HUES6 (cell line): Measurements from ENCODE around the gene BICRA.

Source experiments
- H3K27ac ChIP-seq: 2 replicates; pipeline ENCODE4 v1.7.0; 2013; ENCODE audit warnings: low read depth, mild to moderate bottlenecking, low read length, inconsistent platforms
- H3K27me3 ChIP-seq: 2 replicates; pipeline ENCODE4 v1.6.1; 2013; ENCODE audit warnings: low read length; ENCODE audit not compliant: control insufficient read depth, insufficient read depth
- H3K36me3 ChIP-seq: 2 replicates; pipeline ENCODE4 v1.6.1; 2013; ENCODE audit warnings: low read length; ENCODE audit not compliant: control insufficient read depth, insufficient read depth
- H3K4me1 ChIP-seq: 2 replicates; pipeline ENCODE4 v1.6.1; 2013; ENCODE audit warnings: low read length; ENCODE audit not compliant: control insufficient read depth, insufficient read depth
- H3K4me3 ChIP-seq: 2 replicates; pipeline ENCODE4 v1.5.1; 2013; ENCODE audit warnings: low read depth, low read length
- H3K9ac ChIP-seq: one replicate; pipeline ENCODE4 v1.6.1; 2013; ENCODE audit warnings: mild to moderate bottlenecking, low read length
- H3K9me3 ChIP-seq: 2 replicates; pipeline ENCODE4 v1.6.1; 2013; ENCODE audit warnings: low read depth, low read length; ENCODE audit not compliant: control insufficient read depth, insufficient read depth

BICRA gene

DNA sequence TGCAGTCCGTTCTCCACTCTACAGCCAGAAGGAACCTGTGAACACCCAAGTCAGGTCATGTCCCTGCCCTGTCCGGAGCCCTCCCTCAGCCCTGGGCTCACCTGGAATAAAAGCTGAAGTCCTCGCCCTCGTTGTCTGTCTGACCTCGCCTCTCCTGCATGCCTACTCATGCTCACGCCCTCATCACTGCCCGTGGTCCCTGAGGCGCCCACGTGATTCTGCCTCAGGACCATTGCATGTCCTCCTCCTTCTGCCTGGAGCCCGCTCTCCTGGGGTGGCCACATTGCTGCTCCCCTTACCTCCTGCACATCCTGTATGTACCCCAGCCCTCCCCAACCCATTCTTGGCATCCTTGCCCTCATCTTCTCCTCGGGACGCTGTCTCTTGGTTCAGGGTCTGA, 42.2 kb downstream of the BICRA start:
- Histone ChIP-seq H3K9ac (no peak overlapping the region), H3K27me3 (no peaks in the 10 kb centered on the region), H3K4me3 (no peak overlapping the region), H3K36me3 (peaks cover 23% of the 10 kb centered on the region), H3K27ac (no peak overlapping the region), H3K4me1 (peaks cover 14% of the 10 kb centered on the region; the same call in 1 of the 2 replicates), H3K9me3 (peaks cover 4% of the 10 kb centered on the region; the same call in 1 of the 2 replicates)

- Histone ChIP-seq H3K9ac (no peak overlapping the region), H3K27me3 (no peaks in the 10 kb centered on the region), H3K9me3 (peaks cover 4% of the 10 kb centered on the region; the same call in 1 of the 2 replicates), H3K4me1 (peaks cover 14% of the 10 kb centered on the region; the same call in 1 of the 2 replicates), H3K27ac (no peak overlapping the region), H3K36me3 (peaks cover 19% of the 10 kb centered on the region), H3K4me3 (no peak overlapping the region)
Measured at GRCh38 chr19:47651691-47652090, 42.8 kb downstream of the BICRA start.

DNA sequence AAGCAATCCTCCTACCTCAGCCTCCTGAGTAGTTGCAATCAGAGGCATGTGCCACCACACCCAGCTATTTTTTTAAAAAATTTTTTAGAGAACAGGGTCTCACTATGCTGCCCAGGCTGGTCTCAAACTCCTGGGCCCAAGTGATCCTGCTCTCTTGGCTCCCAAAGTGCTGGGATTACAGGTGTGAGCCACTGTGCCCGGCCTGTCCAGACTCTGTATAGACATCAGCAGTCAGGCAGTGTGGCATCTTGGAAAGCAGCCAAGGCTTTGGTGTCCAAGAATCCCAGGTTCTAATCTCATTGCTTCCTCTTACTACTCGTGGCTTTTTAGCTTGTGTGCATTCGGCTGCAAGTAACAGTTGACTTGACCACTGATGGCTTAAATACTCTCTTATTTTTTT, 43.4 kb downstream of the BICRA start:
- no peak overlapping the region for H3K27ac ChIP-seq

GRCh38 chr19:47653856-47654255, 44.9 kb downstream of the BICRA start:
- no peaks in the 10 kb centered on the region for H3K27me3 ChIP-seq
- no peak overlapping the region for H3K4me3 ChIP-seq
- no peak overlapping the region for H3K27ac ChIP-seq
- H3K9ac ChIP-seq = no peak overlapping the region
- peaks cover 4% of the 10 kb centered on the region; the same call in 1 of the 2 replicates for H3K9me3 ChIP-seq
- H3K36me3 ChIP-seq = peaks cover 14% of the 10 kb centered on the region
- no peaks in the 10 kb centered on the region; the same call in 1 of the 2 replicates for H3K4me1 ChIP-seq

More for the DNA sequence above, 43.4 kb downstream of the BICRA start:
- H3K36me3 ChIP-seq = peaks cover 14% of the 10 kb centered on the region
- no peak overlapping the region for H3K4me3 ChIP-seq
- H3K27me3 ChIP-seq = no peaks in the 10 kb centered on the region
- H3K9ac ChIP-seq = no peak overlapping the region
- H3K9me3 ChIP-seq = peaks cover 4% of the 10 kb centered on the region; the same call in 1 of the 2 replicates
- H3K4me1 ChIP-seq = peaks cover 10% of the 10 kb centered on the region; the same call in 1 of the 2 replicates

DNA sequence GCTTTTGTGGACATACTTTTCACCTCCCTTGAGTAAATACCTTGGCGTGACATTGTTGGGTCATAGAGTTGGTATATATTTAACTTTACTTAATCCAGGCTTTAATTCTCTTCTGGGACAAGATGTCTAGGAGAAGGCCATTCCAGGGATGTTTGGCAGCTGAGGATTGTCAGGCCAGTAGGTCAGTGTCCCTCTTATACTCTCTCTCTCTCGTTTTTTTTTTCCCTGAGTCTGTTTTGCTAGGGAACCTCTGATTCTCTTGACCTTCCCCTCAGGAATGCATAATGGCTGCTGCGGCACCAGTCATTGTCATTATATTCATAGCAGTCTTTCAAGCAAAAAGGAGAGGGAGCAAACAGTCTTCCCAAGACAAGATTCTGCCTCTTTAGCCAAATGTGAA, 48.8 kb downstream of the BICRA start:
- Histone ChIP-seq H3K27ac (no peak overlapping the region), H3K36me3 (0 out of 2 replicates have a peak, but pooled peaks cover 2% of the 10 kb centered on the region), H3K27me3 (no peaks in the 10 kb centered on the region), H3K9me3 (no peaks in the 10 kb centered on the region), H3K4me3 (no peak overlapping the region), H3K4me1 (no peaks in the 10 kb centered on the region; the same call in 1 of the 2 replicates), H3K9ac (no peak overlapping the region)

DNA sequence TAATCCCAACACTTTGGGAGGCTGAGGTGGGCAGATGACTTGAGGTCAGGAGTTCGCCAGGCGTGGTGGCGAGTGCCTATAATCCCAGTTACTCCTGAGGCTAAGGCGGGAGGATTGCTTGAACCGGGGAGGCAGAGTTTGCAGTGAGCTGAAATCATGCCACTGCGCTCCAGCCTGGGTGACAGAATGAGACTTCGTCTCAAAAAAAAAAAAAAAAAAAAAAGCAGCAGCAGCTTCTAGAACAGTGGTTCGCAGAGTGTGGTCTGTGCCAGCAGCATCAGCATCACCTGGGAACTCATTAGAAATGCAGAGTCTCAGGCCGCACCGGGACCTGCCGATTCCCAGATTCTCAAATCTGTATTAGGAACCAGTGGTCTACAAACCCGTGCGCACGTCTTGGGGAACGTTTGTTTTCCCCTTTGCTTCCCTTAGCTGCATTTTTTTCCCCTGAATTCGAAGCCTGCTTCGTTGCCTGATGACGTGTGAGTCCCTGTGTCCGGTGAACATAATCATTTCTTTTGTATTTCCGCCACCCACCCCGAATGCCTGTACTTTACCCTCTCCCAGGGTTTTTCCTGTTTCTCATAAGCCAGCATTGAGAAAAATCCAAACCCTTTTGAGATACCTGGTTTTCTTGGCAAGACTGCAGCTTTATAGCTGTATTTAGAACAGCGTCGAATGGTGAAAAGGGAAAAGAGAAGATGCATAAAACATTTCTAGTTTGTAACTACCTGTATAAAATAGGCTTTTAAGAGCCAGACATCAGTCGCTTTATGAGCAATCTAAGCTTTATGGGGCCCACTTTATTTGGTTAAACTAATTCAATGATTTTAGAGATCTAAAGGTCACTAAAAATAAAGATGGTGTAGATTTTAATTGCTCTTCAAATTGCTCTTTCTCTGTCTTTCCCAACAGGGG, 49.8 kb downstream of the BICRA start:
- no peak overlapping the region for H3K27ac ChIP-seq
- H3K4me3 ChIP-seq = no peak overlapping the region
- no peaks in the 10 kb centered on the region for H3K36me3 ChIP-seq
- no peaks in the 10 kb centered on the region for H3K27me3 ChIP-seq
- H3K9ac ChIP-seq = no peak overlapping the region
- peaks cover 3% of the 10 kb centered on the region; the same call in 1 of the 2 replicates for H3K4me1 ChIP-seq
- no peaks in the 10 kb centered on the region for H3K9me3 ChIP-seq

- Histone ChIP-seq H3K9ac (no peak overlapping the region), H3K36me3 (no peaks in the 10 kb centered on the region; the same call in 1 of the 2 replicates), H3K4me3 (no peak overlapping the region), H3K27ac (no peak overlapping the region), H3K27me3 (no peaks in the 10 kb centered on the region), H3K4me1 (peaks cover 7% of the 10 kb centered on the region; the same call in 1 of the 2 replicates), H3K9me3 (no peaks in the 10 kb centered on the region)
Measured at GRCh38 chr19:47660435-47660832, 51.5 kb downstream of the BICRA start.

DNA sequence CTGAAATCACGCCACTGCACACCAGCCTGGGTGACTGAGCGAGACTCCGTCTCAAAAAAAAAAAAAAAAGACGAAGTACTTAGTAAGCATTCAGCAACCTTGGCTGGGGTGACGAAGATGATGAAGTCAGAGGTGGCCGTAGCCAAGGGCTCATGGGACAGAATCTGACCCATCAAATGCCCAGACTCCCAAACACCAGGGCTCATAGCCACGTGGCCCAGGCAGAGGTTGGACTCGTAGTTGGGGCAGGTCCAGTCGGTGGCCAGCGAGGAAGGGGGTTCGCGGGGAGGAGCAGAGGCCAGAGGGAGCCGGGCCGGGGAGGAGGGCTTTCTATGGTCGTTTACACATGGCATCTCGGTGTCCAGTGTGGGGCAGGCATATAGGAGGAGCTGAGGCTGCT, 52.2 kb downstream of the BICRA start:
- Histone ChIP-seq H3K9ac (no peak overlapping the region), H3K27ac (no peak overlapping the region)

GRCh38 chr19:47661611-47662010, 52.7 kb downstream of the BICRA start:
- Histone ChIP-seq H3K4me3 (no peak overlapping the region), H3K27me3 (no peaks in the 10 kb centered on the region), H3K4me1 (peaks cover 7% of the 10 kb centered on the region; the same call in 1 of the 2 replicates), H3K9ac (no peak overlapping the region), H3K36me3 (no peaks in the 10 kb centered on the region; the same call in 1 of the 2 replicates), H3K27ac (no peak overlapping the region), H3K9me3 (no peaks in the 10 kb centered on the region)

More for the DNA sequence above, 52.2 kb downstream of the BICRA start:
- H3K27me3 ChIP-seq = no peaks in the 10 kb centered on the region
- H3K36me3 ChIP-seq = no peaks in the 10 kb centered on the region; the same call in 1 of the 2 replicates
- H3K4me3 ChIP-seq = no peak overlapping the region
- H3K4me1 ChIP-seq = peaks cover 7% of the 10 kb centered on the region; the same call in 1 of the 2 replicates
- H3K9me3 ChIP-seq = no peaks in the 10 kb centered on the region

DNA sequence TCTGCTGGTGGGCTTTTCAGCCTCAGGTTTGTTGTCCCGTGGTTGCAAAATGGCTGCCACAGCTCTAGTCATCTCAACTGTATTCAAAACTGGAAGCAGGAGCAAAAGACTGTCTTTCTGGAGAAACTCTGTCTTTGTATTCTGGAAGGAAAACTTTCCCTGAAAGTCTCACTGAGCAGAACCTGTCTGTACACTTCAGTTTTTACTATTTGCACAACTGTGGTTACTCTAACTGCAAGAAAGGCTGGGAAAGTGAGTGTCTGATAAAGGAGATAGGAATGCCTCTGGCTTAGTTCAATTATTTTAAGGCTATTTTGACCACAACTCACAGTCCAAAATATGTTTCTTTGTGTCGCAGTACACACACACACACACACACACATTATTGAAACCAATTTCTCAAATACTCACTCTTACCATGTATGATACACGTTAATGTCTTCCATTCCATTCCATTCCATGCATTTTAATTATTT, 54.5 kb downstream of the BICRA start:
- H3K4me1 ChIP-seq = peaks cover 15% of the 10 kb centered on the region
- no peaks in the 10 kb centered on the region for H3K9me3 ChIP-seq
- no peak overlapping the region for H3K4me3 ChIP-seq
- H3K27ac ChIP-seq = no peak overlapping the region
- H3K36me3 ChIP-seq = no peaks in the 10 kb centered on the region; the same call in 1 of the 2 replicates
- H3K27me3 ChIP-seq = no peaks in the 10 kb centered on the region
- no peak overlapping the region for H3K9ac ChIP-seq
